HG03196 (cell line): Measurements from ENCODE around the gene FRZB.

Experiments used
- ATAC-seq: cut with Tn5 transposase; IDR thresholded peaks from one replicate; pipeline ENCODE4 v1.9.1; 2021; ENCODE audit not compliant: unreplicated experiment

FRZB gene

GRCh38 chr2:182845794-182846417 is 20.5 kb downstream of the FRZB start:
- ATAC-seq: no peak

GRCh38 chr2:182836451-182836850 is 30.0 kb downstream of the FRZB start:
- ATAC-seq: no peak

DNA sequence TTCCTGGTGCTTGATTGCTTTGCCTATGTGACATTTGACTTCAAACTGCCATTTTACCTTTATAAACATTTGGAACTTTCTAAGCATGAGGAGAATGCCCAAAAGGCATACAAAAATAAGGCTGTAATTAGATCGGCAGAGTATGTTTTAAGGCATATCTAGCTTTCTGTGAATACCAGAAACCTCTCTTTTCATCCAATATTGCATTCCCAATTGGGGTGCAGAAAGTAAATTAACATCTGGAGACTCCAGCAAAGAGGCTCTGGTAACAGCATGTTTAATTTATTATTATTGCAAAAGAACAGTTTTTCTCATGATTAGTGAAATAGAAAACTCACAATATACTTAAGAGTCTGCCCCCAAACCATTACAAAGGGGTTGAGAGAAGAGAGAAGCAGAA is 32.1 kb downstream of the FRZB start:
- no peak for ATAC-seq

GRCh38 chr2:182833084-182833854 is 33.2 kb downstream of the FRZB start:
- ATAC-seq: no peak

DNA sequence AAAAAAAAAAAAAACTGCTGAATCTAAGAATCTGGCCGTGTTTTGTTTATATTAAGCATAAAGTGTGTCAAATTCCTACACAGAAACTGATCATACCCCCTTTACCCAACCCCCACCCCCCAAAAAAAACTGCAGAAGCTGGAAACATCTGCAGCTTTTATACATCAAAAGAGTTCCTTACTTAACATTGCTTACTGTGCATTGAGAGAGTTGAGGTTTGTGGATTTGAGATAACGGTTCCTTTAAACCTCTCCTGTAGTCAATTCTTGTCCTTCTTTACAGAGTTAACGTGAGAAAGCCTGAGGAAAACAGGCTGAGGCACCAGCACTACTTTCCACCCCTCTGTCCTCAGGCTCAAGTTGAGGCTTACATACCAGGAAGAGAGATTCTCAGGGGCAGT is 34.5 kb downstream of the FRZB start:
- no peak for ATAC-seq

DNA sequence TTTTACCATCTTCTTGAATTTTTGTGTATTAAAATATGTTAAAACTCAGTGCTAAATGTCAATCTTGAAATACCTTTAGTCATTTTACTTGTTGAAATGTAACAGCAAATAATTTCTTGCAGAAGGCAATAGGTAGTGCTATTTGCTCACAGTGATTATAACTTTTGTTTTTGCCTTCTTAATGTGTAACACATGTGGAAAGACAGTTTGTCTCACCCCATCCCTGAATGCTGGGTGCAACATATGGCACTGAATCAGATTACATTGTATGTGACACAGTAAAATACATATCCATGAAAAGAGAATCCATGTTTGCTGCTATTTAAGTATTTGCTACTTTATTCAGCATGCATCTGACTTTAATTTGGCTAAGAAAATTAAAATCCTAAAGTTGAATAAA is 35.3 kb downstream of the FRZB start:
- no peak for ATAC-seq

DNA sequence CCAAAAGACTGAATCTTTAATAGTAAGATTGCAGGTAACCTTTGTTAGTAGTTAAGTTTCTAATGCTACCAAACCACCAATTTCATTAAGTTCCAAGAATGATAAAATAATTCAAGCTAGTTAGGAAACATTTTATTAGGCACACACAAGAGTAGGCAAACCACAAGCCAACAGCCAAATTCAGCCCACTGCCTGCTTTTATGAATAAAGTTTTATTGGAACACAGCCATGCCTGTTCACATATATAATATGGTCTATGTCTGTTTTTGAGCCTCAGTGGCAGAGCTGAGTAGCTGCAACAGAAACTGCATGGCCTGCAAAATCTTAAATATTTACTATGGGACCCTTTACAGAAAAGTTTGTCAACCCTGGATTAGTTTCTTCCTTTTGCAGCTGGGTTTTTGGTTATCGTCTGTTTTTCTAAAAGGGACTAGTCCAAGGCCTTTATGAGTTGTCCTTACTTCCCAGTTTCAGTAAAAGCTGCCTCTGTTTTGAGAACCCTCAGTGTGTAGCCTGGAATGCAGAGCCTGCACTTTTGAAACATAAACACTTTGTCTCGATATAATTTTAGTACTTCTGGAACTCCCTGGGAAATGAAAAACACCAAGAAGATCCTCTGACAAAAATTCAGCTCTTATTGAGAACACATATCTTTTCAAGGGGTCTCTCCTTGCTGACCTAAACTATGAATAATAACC is 39.1 kb downstream of the FRZB start:
- no peak for ATAC-seq

DNA sequence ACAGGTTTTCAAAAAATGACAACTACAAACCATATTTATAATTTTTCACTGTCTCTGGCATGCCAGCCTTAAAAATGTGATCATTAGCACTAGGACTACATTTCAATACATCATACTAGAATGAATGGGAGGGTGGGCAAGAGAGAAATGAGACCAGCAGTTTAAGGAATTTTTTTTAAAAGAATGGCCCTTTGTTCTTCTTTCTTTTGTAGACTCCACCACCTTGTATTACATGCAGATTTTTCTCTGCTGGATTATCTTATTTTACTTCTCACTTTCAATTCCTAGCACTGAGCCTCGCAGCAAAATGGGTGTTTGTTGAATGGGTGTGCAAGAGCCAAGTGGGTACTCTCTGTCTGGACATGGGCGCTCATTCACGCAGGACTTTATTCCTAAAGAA is 39.9 kb downstream of the FRZB start:
- ATAC-seq: no peak

GRCh38 chr2:182826064-182826463 is 40.4 kb downstream of the FRZB start:
- no peak for ATAC-seq

- ATAC-seq: no peak
Observed at GRCh38 chr2:182824767-182825158, 41.7 kb downstream of the FRZB start.

GRCh38 chr2:182824056-182824766 is 42.2 kb downstream of the FRZB start:
- no peak for ATAC-seq

DNA sequence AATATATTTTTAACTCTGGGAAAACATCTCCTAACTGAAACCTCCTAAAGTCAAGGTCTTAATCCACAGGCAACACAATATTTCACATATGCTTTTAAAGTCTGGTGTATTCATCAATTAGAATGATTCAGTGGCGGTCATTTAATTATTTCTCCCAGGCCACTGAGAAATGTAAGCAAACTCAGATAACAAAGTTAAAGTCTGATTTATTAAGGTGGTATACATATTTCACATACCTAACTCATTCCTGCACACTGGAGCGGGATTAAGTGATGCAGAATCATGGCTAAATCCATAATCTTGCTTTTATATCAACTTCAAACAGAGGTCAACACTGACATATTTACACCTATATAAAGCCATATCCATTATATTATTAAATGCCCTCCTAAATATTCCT is 43.7 kb downstream of the FRZB start:
- no peak for ATAC-seq

DNA sequence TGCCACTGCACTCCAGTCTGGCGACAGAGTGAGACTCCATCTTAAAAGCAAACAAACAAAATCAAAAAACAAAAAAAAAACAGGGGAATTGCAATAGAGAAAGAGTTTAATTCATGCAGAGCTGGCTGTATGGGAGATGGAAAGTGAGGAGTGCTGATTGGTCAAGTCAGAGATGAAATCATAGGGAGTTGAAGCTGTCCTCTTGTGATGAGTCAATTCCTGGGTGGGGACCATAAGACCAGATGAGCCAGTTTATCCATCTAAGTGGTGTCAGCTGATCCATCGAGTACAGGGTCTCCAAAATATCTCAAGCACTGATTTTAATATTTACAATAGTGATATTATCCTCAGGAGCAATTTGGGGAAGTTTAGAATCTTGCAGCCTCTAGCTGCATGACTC is 45.3 kb downstream of the FRZB start:
- no peak for ATAC-seq

GRCh38 chr2:182819412-182819811 is 47.0 kb downstream of the FRZB start:
- ATAC-seq: no peak

GRCh38 chr2:182818925-182819324 is 47.5 kb downstream of the FRZB start:
- ATAC-seq: no peak

GRCh38 chr2:182818501-182818900 is 47.9 kb downstream of the FRZB start:
- ATAC-seq: no peak

GRCh38 chr2:182817558-182817957 is 48.9 kb downstream of the FRZB start:
- ATAC-seq: no peak

DNA sequence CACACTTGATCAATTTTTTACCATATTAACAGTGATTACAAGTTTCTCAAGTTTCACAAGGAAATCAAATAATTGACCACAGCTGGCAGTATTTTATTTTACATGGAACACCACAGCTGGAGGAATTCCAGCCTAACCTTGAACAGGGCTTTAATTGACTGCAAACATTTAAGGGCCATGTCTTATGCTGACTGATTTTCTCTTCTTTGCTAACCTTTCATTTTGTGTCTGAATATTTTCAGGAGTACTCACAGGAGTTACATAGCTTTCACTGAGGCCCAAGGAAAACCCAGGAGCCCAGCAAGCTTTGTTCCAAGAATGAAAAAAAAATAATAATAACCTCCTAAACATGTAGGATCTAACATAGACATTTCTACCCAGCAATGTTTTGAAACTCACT is 49.6 kb downstream of the FRZB start:
- ATAC-seq: no peak

DNA sequence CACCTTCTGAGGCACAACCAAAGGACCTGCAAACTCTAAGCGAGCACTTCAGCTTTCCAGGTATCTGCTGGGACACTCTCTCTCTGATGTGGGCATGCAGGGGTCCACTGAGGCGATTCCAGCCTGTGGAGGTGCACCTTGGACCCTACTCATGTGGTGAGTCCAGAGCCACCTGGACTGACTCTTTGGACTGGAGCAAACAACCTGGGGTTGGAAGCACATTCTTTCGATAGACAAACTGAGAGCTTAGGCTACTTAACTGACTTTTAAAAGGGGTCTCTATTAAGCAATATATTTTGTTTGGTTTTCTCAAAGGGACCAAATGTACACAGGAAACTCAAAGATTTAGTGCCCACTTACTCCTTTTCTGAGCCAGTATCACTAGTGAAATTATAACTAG is 51.6 kb downstream of the FRZB start:
- ATAC-seq: no peak

DNA sequence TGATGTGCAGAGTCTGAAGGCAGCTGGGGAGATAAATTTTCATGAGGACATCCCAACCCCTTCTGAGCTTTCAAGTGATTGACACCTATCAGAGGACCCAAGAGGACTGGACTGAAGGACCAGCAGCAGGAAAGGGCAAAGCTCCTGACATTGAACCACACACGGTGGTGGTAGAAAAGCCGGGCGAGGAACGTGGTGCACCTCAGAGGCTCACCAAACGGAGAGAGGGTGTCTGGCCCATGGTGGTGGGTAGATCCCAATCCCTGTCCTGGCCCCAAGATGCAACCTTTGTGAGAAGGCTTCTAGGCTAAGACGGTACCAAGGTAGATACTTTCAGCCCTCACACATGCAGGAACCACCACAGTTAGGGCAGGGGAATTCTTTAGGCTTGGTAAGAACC is 52.1 kb downstream of the FRZB start:
- no peak for ATAC-seq

- ATAC-seq: no peak
Observed at GRCh38 chr2:182810087-182810486, 56.4 kb downstream of the FRZB start.

DNA sequence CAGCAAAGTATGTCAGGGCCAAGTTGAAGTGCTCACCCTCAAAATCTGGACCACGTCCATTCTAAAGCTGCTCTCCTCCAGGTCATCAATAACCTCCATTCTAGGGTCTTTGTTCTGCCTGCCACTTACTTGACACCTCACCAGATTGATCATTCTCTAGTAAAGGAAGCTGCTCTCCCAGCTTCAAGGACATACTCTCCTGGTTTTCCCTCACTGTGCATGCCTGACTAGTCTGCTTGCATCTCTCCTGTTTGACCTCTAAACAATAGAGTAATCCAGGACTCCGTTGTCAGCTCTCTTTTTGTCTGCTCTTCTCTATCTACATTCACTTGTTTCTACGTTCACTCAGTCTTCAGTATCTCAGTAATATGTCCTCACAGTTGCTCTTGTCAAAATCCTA is 59.1 kb downstream of the FRZB start:
- no peak for ATAC-seq
